Measurements from ENCODE around the gene GRM3. TPM values are rescaled to one million over a fixed set of nuclear protein-coding genes. Genes with fewer than 3 reads are reported as not detected.

Gene GRM3
- total RNA-seq, 2 donors from 2014 or later: not detected

DNA sequence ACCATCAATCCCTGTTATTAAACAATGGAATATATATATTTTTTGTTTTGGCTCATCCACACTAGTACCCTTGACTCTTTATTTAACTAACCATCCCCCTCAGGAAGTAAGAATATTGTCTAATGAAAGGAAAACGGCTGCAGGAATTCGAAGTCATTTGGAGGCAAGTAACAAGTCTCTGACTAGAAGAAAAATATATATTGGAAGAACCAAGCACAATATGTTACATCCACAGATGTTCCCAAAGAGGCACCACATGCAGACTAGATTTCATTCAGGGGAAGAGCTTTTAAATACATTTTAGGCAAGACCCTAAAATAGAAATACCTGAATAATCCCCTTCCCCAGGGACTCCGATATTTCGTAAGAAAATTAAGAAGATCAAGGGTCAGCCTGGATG lies 104.5 kb downstream of the GRM3 start:
- no peak for DNase-seq (ENCODE audit: low spot score)
- no peaks in the 10 kb centered on the region for H3K4me1 ChIP-seq

DNA sequence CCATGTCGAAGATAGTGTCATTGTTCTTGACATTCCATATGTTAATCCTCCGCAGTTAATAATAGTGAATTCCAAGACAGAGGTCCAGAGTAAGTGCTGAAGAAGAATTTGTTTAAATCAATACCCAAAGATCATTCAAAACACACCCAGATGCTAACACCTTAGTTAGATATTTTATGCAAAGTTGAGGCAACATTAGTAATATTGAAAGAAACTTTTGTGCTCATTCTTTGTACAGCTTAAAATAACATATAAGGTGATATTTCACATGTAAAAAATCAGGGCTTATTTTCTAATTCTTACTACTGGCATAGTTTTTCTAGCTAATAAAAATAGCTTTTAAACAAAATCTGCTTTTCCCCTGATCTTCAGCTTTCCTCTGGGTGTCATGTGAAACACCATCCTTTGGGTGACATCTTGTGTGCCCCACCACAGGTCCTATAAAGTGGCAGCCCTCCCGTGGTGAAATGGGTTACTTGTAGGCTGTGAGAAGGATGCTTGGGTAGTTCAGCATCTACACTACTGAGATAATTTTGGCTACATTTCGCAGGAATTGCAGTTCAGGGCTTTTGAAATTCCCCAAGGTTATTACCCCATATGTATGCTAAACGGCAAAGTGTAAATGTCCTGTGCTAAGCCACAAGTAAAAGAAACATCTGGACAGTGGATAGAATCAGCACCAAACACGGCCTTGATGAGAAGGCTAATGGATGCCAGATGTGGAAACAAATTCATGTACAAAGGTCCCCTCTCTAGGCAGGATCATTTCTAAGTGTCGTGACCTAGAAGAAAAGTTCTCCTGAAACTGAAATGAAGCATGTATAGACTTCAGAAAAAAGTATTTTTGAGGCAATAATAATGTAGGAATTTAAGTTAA lies 105.4 kb downstream of the GRM3 start:
- Histone ChIP-seq H3K4me3 (no peak overlapping the region), H3K27me3 (no peaks in the 10 kb centered on the region), H3K4me1 (no peaks in the 10 kb centered on the region), H3K36me3 (no peaks in the 10 kb centered on the region), H3K9me3 (no peaks in the 10 kb centered on the region), H3K27ac (no peak overlapping the region)
- DNase-seq (ENCODE audit: low spot score): no peak
- TF ChIP-seq, protein P1, sequence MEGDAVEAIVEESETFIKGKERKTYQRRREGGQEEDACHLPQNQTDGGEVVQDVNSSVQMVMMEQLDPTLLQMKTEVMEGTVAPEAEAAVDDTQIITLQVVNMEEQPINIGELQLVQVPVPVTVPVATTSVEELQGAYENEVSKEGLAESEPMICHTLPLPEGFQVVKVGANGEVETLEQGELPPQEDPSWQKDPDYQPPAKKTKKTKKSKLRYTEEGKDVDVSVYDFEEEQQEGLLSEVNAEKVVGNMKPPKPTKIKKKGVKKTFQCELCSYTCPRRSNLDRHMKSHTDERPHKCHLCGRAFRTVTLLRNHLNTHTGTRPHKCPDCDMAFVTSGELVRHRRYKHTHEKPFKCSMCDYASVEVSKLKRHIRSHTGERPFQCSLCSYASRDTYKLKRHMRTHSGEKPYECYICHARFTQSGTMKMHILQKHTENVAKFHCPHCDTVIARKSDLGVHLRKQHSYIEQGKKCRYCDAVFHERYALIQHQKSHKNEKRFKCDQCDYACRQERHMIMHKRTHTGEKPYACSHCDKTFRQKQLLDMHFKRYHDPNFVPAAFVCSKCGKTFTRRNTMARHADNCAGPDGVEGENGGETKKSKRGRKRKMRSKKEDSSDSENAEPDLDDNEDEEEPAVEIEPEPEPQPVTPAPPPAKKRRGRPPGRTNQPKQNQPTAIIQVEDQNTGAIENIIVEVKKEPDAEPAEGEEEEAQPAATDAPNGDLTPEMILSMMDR (IDR thresholded peaks at IDR 0.05): no peak

More for the DNA sequence above, 104.5 kb downstream of the GRM3 start:
- no peaks in the 10 kb centered on the region for H3K27me3 ChIP-seq
- no peaks in the 10 kb centered on the region for H3K36me3 ChIP-seq
- H3K9me3 ChIP-seq: no peaks in the 10 kb centered on the region
- TF ChIP-seq, protein P1 (IDR thresholded peaks at IDR 0.05): no peak
- no peak overlapping the region for H3K27ac ChIP-seq
- no peak overlapping the region for H3K4me3 ChIP-seq

DNA sequence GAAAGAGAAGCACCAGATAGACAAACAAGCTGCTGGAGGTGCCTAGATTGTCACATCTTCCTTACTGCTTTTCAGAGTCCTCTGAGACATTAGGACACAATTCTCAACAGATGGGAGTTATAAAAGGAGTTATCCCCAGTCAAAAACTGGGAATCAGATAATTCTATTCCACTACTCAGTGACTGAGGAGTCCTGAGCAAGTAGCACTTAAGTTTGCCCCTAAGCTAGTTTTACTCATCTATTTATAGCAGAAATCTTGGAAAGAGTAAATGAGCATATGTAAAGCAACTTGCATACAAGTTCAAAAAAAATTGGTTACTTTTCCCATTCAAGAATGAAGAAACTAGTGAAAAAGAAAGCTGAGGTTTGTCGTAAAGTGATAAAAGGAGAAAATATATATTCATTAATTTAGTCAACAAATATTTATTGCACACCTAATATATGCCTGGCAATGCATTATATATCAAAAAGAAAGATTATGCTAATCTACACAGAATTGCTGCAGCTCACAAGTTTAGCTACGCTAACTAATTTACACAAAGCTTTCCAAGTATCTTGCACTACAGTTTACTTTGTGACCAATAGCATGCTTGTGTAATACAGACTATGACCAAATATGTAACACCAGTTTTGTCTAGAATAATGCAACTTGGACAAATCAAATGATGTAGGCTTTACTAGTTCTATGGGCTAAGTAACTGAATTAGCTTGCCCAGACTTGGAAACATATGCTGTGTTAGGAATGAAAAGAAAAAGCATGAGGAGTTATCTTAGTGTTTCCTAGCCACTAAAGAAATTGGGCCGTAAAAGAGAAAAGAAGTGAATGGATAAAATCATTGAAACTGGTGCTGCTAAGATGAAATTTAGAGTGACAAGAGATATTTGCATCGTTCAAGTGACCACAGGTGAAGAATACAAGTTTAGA lies 106.3 kb downstream of the GRM3 start:
- no peak overlapping the region for H3K4me3 ChIP-seq
- no peaks in the 10 kb centered on the region for H3K9me3 ChIP-seq
- no peak overlapping the region for H3K27ac ChIP-seq
- TF ChIP-seq, protein P1 (IDR thresholded peaks at IDR 0.05): no peak
- no peak for DNase-seq (ENCODE audit: low spot score)
- H3K36me3 ChIP-seq: no peaks in the 10 kb centered on the region
- H3K27me3 ChIP-seq: no peaks in the 10 kb centered on the region
- no peaks in the 10 kb centered on the region for H3K4me1 ChIP-seq

DNA sequence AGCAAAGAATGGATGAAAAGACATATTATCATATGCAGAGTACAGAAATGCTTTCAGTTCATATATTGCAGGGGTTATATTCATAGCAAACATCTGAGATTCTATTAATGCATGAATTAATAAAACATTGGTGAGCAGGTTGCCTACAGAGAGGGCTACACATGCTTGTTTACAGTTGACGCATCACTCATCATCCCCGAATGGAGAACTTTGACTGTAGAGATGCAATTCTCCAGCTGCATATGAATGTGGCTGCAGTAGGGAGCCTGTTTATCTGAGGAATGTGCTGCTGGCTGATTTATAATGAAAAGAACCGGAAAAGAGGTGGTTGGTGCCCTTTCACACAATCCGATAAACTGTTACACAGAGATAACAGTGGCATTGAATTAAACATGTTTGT lies 116.5 kb downstream of the GRM3 start:
- Histone ChIP-seq H3K27me3 (no peaks in the 10 kb centered on the region), H3K36me3 (no peaks in the 10 kb centered on the region), H3K27ac (no peak overlapping the region), H3K9me3 (no peaks in the 10 kb centered on the region), H3K4me1 (no peaks in the 10 kb centered on the region), H3K4me3 (no peak overlapping the region)
- TF ChIP-seq, protein P1 (IDR thresholded peaks at IDR 0.05): no peak
- no peak for DNase-seq (ENCODE audit: low spot score)

DNA sequence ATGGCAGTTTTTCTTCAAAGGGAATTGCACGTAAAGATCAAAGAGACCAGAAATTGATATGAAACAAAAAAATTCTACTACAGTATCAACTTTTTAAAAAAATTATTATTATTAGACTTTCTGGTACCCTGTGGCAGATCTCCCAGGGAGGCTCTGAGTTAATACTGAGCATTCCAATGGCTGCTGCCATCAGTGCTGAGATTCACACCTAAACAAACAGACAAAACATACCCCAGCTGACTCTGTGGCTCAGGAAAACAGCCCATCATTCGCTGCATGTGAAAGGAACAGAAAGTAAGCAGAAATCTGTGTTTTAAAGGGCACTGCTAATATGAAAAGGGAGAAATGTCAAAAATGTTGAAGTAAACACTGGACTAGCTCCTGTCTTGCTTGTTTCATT lies 118.4 kb downstream of the GRM3 start:
- Histone ChIP-seq H3K4me3 (no peak overlapping the region), H3K27ac (no peak overlapping the region), H3K4me1 (no peaks in the 10 kb centered on the region), H3K27me3 (no peaks in the 10 kb centered on the region), H3K36me3 (no peaks in the 10 kb centered on the region), H3K9me3 (no peaks in the 10 kb centered on the region)
- no peak for DNase-seq (ENCODE audit: low spot score)
- TF ChIP-seq, protein P1 (IDR thresholded peaks at IDR 0.05): no peak

Data from right atrium auricular region (tissue), 2 donors.